WTC11 (cell line): Measurements from ENCODE around the gene ATP2B1. TPM values are rescaled to one million over a fixed set of nuclear protein-coding genes. Genes with fewer than 3 reads are reported as not detected.

Source experiments
- ATAC-seq: fragments of 200-7000 bp; cut with Tn5 transposase; 2 replicates; pipeline ENCODE4 v1.10.0; 2021; ENCODE audit warnings: mild to moderate bottlenecking, moderate library complexity
- CTCF ChIA-PET: fragments of 300-600 bp; sonication (Branson Sonifier 250); formaldehyde crosslinking; loops from one replicate; lab custom pipeline; 2021; ENCODE audit warnings: antibody characterized with exemption; lab: Charles Lee
- POLR2A ChIA-PET: fragments of 350-600 bp; sonication (Branson Sonifier 250); formaldehyde crosslinking; loops from one replicate; lab custom pipeline; 2021; ENCODE audit warnings: antibody characterized with exemption; lab: Charles Lee
- DNase-seq: peaks from one replicate; pipeline ENCODE4 v3.0.0; 2021; ENCODE audit warnings: low spot score
- H3K27ac Mint-ChIP-seq: 2 replicates; pipeline ENCODE4 v1.8.0; 2021; ENCODE audit warnings: mixed read lengths
- H3K27me3 Mint-ChIP-seq: 2 replicates; pipeline ENCODE4 v1.8.0; 2021; ENCODE audit warnings: low read depth, mild to moderate bottlenecking, moderate library complexity, mixed read lengths
- H3K36me3 Mint-ChIP-seq: 2 replicates; pipeline ENCODE4 v1.8.0; 2021; ENCODE audit warnings: mixed read lengths
- H3K4me1 Mint-ChIP-seq: 2 replicates; pipeline ENCODE4 v1.8.0; 2022; ENCODE audit warnings: mixed read lengths
- H3K4me3 Mint-ChIP-seq: 2 replicates; pipeline ENCODE4 v1.8.0; 2021; ENCODE audit warnings: mild to moderate bottlenecking, moderate library complexity, mixed read lengths
- H3K9me3 Mint-ChIP-seq: 2 replicates; pipeline ENCODE4 v1.8.0; 2021; ENCODE audit warnings: mixed read lengths
- CREB1 ChIP-seq: sonication (generic); formaldehyde crosslinking; IDR thresholded peaks from 2 replicates; pipeline ENCODE4 v1.8.0; 2023; ENCODE audit warnings: mild to moderate bottlenecking, missing genetic modification reagents
- ESRRA ChIP-seq: sonication (generic); formaldehyde crosslinking; IDR thresholded peaks from 2 replicates; pipeline ENCODE4 v1.8.1; 2022; ENCODE audit warnings: mild to moderate bottlenecking, missing genetic modification reagents, borderline replicate concordance
- KAT7 ChIP-seq: sonication (generic); formaldehyde crosslinking; IDR thresholded peaks from 2 replicates; pipeline ENCODE4 v1.8.1; 2023; ENCODE audit warnings: missing genetic modification reagents, mild to moderate bottlenecking, borderline replicate concordance
- MXD4 ChIP-seq: fragments of 250-450 bp; sonication (Bioruptor Pico); IDR thresholded peaks from 2 replicates; pipeline ENCODE4 v1.8.0; 2021; ENCODE audit warnings: mild to moderate bottlenecking, moderate library complexity, borderline replicate concordance
- NFATC4 ChIP-seq: fragments of 250-450 bp; sonication (Bioruptor Pico); IDR thresholded peaks from 2 replicates; pipeline ENCODE4 v1.9.0; 2021; ENCODE audit warnings: mild to moderate bottlenecking
- RORB ChIP-seq: fragments of 250-450 bp; sonication (Bioruptor Pico); IDR thresholded peaks from 2 replicates; pipeline ENCODE4 v1.9.0; 2021; ENCODE audit warnings: mild to moderate bottlenecking
- TEAD1 ChIP-seq: sonication (generic); formaldehyde crosslinking; IDR thresholded peaks from 2 replicates; pipeline ENCODE4 v1.8.0; 2022; ENCODE audit warnings: mild to moderate bottlenecking, missing genetic modification reagents
- TEAD4 ChIP-seq: sonication (generic); formaldehyde crosslinking; IDR thresholded peaks from 2 replicates; pipeline ENCODE4 v1.8.0; 2022; ENCODE audit warnings: mild to moderate bottlenecking, missing genetic modification reagents
- ZNF121 ChIP-seq: sonication (generic); formaldehyde crosslinking; IDR thresholded peaks from 2 replicates; pipeline ENCODE4 v1.8.0; 2023; ENCODE audit warnings: missing genetic modification reagents
- ZNF317 ChIP-seq: sonication (generic); formaldehyde crosslinking; IDR thresholded peaks from 2 replicates; pipeline ENCODE4 v1.8.1; 2023; ENCODE audit warnings: low read depth, mild to moderate bottlenecking, moderate library complexity, missing genetic modification reagents, borderline replicate concordance
- total RNA-seq: library from RNA; stranded (reverse); gene quantifications from 3 replicates; pipeline ENCODE4 v1.2.3, GENCODE V29; 2021
- TF ChIP-seq, protein P1 (sequence below): sonication (generic); formaldehyde crosslinking; IDR thresholded peaks from 2 replicates; pipeline ENCODE4 v1.8.0; 2022; ENCODE audit warnings: missing genetic modification reagents
- TF ChIP-seq, protein P2 (sequence below): sonication (generic); formaldehyde crosslinking; IDR thresholded peaks from 2 replicates; pipeline ENCODE4 v1.8.1; 2023; ENCODE audit warnings: mild to moderate bottlenecking, moderate library complexity, missing genetic modification reagents
- TF ChIP-seq, protein P3 (sequence below): sonication (generic); formaldehyde crosslinking; IDR thresholded peaks from 2 replicates; pipeline ENCODE4 v1.8.0; 2023; ENCODE audit warnings: missing genetic modification reagents, mild to moderate bottlenecking, borderline replicate concordance
- TF ChIP-seq, protein P4 (sequence below): sonication (generic); formaldehyde crosslinking; IDR thresholded peaks from 2 replicates; pipeline ENCODE4 v1.8.0; 2022; ENCODE audit warnings: mild to moderate bottlenecking, missing genetic modification reagents
- TF ChIP-seq, protein P5 (sequence below): sonication (generic); formaldehyde crosslinking; conservative IDR thresholded peaks from 2 replicates; pipeline ENCODE4 v1.8.1; 2022; ENCODE audit warnings: mild to moderate bottlenecking, missing genetic modification reagents
- TF ChIP-seq, protein P6 (sequence below): fragments of 250-450 bp; sonication (Bioruptor Pico); IDR thresholded peaks from 2 replicates; pipeline ENCODE4 v1.9.0; 2021; ENCODE audit warnings: mild to moderate bottlenecking
- TF ChIP-seq, protein P7 (sequence below): sonication (generic); formaldehyde crosslinking; IDR thresholded peaks from 2 replicates; pipeline ENCODE4 v1.8.1; 2023; ENCODE audit warnings: mild to moderate bottlenecking, missing genetic modification reagents, borderline replicate concordance

Gene ATP2B1
- total RNA-seq, 1 experiment from 2014 or later, result 31.7 TPM

DNA sequence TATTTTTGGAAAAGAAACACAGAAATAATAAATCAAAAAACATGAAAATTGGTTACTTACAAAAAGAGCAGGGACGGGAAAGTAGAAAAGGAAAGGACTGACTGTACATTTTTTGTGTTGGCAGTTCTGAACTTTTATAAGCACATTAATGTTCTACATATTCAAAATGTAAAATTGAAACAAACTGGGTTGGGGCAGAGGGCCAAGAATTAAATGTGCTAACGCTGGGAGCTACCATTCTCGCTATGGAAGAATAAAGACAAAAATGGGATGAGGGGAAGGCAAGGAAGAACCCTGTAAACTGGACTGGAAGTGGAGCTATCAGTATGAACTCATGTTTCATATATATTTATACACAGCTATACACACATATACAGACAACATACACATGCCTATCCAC lies 24.5 kb downstream of the ATP2B1 start (continued):
- TF ChIP-seq, protein P1, sequence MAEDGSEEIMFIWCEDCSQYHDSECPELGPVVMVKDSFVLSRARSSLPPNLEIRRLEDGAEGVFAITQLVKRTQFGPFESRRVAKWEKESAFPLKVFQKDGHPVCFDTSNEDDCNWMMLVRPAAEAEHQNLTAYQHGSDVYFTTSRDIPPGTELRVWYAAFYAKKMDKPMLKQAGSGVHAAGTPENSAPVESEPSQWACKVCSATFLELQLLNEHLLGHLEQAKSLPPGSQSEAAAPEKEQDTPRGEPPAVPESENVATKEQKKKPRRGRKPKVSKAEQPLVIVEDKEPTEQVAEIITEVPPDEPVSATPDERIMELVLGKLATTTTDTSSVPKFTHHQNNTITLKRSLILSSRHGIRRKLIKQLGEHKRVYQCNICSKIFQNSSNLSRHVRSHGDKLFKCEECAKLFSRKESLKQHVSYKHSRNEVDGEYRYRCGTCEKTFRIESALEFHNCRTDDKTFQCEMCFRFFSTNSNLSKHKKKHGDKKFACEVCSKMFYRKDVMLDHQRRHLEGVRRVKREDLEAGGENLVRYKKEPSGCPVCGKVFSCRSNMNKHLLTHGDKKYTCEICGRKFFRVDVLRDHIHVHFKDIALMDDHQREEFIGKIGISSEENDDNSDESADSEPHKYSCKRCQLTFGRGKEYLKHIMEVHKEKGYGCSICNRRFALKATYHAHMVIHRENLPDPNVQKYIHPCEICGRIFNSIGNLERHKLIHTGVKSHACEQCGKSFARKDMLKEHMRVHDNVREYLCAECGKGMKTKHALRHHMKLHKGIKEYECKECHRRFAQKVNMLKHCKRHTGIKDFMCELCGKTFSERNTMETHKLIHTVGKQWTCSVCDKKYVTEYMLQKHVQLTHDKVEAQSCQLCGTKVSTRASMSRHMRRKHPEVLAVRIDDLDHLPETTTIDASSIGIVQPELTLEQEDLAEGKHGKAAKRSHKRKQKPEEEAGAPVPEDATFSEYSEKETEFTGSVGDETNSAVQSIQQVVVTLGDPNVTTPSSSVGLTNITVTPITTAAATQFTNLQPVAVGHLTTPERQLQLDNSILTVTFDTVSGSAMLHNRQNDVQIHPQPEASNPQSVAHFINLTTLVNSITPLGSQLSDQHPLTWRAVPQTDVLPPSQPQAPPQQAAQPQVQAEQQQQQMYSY, result no peak
- TF ChIP-seq, protein P2, sequence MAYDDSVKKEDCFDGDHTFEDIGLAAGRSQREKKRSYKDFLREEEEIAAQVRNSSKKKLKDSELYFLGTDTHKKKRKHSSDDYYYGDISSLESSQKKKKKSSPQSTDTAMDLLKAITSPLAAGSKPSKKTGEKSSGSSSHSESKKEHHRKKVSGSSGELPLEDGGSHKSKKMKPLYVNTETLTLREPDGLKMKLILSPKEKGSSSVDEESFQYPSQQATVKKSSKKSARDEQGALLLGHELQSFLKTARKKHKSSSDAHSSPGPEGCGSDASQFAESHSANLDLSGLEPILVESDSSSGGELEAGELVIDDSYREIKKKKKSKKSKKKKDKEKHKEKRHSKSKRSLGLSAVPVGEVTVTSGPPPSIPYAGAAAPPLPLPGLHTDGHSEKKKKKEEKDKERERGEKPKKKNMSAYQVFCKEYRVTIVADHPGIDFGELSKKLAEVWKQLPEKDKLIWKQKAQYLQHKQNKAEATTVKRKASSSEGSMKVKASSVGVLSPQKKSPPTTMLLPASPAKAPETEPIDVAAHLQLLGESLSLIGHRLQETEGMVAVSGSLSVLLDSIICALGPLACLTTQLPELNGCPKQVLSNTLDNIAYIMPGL (CRISPR knock-in tag), result no peak
- TF ChIP-seq TEAD1 (CRISPR knock-in tag) (no peak), TEAD4 (CRISPR knock-in tag) (no peak)
- TF ChIP-seq, protein P3, sequence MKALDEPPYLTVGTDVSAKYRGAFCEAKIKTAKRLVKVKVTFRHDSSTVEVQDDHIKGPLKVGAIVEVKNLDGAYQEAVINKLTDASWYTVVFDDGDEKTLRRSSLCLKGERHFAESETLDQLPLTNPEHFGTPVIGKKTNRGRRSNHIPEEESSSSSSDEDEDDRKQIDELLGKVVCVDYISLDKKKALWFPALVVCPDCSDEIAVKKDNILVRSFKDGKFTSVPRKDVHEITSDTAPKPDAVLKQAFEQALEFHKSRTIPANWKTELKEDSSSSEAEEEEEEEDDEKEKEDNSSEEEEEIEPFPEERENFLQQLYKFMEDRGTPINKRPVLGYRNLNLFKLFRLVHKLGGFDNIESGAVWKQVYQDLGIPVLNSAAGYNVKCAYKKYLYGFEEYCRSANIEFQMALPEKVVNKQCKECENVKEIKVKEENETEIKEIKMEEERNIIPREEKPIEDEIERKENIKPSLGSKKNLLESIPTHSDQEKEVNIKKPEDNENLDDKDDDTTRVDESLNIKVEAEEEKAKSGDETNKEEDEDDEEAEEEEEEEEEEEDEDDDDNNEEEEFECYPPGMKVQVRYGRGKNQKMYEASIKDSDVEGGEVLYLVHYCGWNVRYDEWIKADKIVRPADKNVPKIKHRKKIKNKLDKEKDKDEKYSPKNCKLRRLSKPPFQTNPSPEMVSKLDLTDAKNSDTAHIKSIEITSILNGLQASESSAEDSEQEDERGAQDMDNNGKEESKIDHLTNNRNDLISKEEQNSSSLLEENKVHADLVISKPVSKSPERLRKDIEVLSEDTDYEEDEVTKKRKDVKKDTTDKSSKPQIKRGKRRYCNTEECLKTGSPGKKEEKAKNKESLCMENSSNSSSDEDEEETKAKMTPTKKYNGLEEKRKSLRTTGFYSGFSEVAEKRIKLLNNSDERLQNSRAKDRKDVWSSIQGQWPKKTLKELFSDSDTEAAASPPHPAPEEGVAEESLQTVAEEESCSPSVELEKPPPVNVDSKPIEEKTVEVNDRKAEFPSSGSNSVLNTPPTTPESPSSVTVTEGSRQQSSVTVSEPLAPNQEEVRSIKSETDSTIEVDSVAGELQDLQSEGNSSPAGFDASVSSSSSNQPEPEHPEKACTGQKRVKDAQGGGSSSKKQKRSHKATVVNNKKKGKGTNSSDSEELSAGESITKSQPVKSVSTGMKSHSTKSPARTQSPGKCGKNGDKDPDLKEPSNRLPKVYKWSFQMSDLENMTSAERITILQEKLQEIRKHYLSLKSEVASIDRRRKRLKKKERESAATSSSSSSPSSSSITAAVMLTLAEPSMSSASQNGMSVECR (CRISPR knock-in tag), result no peak

DNA sequence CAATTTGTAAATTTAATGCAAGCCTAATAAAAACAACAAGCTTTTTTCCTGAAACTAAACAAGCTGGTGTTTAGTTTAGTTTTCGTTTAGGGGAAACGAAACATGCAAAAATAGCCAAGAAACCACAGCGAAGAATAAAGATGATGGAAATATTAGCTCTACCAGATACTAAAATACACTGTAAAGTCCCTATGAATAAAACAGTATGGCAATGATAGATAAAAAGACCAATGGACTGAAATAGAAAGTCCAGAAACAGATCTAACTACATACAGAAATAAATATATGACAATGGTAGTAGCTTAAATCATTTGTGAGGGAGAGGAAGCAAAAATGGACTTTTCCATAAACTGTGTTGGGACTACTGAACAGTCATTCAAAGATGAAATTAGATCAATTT lies 26.4 kb downstream of the ATP2B1 start:
- TF ChIP-seq RORB (CRISPR knock-in tag) (no peak), MXD4 (no peak), ZNF317 (CRISPR knock-in tag) (no peak)
- TF ChIP-seq, protein P4, sequence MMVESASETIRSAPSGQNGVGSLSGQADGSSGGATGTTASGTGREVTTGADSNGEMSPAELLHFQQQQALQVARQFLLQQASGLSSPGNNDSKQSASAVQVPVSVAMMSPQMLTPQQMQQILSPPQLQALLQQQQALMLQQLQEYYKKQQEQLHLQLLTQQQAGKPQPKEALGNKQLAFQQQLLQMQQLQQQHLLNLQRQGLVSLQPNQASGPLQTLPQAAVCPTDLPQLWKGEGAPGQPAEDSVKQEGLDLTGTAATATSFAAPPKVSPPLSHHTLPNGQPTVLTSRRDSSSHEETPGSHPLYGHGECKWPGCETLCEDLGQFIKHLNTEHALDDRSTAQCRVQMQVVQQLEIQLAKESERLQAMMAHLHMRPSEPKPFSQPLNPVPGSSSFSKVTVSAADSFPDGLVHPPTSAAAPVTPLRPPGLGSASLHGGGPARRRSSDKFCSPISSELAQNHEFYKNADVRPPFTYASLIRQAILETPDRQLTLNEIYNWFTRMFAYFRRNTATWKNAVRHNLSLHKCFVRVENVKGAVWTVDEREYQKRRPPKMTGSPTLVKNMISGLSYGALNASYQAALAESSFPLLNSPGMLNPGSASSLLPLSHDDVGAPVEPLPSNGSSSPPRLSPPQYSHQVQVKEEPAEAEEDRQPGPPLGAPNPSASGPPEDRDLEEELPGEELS (CRISPR knock-in tag), result no peak
- TF ChIP-seq, all 79 proteins: peak for 0
- ChIA-PET CTCF (no interaction called here), POLR2A (no interaction called here)
- DNase-seq, result no peak
- no peaks in the 10 kb centered on the region for H3K27me3 Mint-ChIP-seq
- H3K36me3 Mint-ChIP-seq, result peaks cover 31% of the 10 kb centered on the region
- H3K4me1 Mint-ChIP-seq, result peaks cover 29% of the 10 kb centered on the region
- no peak for ATAC-seq
- peaks cover 39% of the 10 kb centered on the region for H3K9me3 Mint-ChIP-seq
- H3K4me3 Mint-ChIP-seq, result no peak overlapping the region
- no peak overlapping the region for H3K27ac Mint-ChIP-seq

DNA sequence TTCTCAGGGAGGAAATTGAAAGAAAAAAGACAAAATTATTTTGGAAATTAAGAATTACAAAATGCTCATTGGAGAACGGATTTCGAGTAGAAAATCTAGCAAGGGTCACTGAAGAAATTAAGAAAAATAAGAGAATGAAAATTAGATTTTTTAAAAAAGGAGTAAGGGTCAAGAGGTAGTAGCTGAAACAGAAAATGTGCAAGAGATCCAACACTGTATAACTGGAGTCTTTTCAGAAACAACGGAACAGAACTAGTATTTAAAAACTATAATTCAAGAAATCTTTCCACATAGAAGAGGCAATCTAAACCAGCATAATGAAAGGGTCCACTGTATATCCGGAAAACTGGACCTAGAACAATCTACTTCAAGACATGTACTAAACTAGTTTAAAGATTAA lies 28.2 kb downstream of the ATP2B1 start:
- ChIA-PET CTCF (no interaction called here), POLR2A (no interaction called here)
- ATAC-seq (no peak), DNase-seq (no peak)
- Mint-ChIP-seq H3K36me3 (peaks cover 31% of the 10 kb centered on the region), H3K27me3 (no peaks in the 10 kb centered on the region), H3K4me1 (peaks cover 23% of the 10 kb centered on the region), H3K27ac (no peak overlapping the region), H3K9me3 (peaks cover 39% of the 10 kb centered on the region), H3K4me3 (no peak overlapping the region)
- TF ChIP-seq KAT7 (CRISPR knock-in tag) (no peak), ESRRA (CRISPR knock-in tag) (no peak), ZNF121 (no peak), NFATC4 (CRISPR knock-in tag) (no peak), CREB1 (CRISPR knock-in tag) (no peak)
- TF ChIP-seq, protein P5, sequence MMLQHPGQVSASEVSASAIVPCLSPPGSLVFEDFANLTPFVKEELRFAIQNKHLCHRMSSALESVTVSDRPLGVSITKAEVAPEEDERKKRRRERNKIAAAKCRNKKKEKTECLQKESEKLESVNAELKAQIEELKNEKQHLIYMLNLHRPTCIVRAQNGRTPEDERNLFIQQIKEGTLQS, result no peak
- TF ChIP-seq, protein P6, sequence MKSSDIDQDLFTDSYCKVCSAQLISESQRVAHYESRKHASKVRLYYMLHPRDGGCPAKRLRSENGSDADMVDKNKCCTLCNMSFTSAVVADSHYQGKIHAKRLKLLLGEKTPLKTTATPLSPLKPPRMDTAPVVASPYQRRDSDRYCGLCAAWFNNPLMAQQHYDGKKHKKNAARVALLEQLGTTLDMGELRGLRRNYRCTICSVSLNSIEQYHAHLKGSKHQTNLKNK (CRISPR knock-in tag), result no peak
- TF ChIP-seq, protein P7, sequence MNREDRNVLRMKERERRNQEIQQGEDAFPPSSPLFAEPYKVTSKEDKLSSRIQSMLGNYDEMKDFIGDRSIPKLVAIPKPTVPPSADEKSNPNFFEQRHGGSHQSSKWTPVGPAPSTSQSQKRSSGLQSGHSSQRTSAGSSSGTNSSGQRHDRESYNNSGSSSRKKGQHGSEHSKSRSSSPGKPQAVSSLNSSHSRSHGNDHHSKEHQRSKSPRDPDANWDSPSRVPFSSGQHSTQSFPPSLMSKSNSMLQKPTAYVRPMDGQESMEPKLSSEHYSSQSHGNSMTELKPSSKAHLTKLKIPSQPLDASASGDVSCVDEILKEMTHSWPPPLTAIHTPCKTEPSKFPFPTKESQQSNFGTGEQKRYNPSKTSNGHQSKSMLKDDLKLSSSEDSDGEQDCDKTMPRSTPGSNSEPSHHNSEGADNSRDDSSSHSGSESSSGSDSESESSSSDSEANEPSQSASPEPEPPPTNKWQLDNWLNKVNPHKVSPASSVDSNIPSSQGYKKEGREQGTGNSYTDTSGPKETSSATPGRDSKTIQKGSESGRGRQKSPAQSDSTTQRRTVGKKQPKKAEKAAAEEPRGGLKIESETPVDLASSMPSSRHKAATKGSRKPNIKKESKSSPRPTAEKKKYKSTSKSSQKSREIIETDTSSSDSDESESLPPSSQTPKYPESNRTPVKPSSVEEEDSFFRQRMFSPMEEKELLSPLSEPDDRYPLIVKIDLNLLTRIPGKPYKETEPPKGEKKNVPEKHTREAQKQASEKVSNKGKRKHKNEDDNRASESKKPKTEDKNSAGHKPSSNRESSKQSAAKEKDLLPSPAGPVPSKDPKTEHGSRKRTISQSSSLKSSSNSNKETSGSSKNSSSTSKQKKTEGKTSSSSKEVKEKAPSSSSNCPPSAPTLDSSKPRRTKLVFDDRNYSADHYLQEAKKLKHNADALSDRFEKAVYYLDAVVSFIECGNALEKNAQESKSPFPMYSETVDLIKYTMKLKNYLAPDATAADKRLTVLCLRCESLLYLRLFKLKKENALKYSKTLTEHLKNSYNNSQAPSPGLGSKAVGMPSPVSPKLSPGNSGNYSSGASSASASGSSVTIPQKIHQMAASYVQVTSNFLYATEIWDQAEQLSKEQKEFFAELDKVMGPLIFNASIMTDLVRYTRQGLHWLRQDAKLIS (CRISPR knock-in tag), result no peak
